Liver (tissue), 9 donors: ENCODE measurements around the gene GNG12. TPM values are rescaled to one million over a fixed set of nuclear protein-coding genes. Genes with fewer than 3 reads are reported as not detected.

ENCODE experiments used
- DNase-seq: peaks from one replicate; pipeline ENCODE4 v3.0.0-alpha.2; 2017; ENCODE audit warnings: low spot score
- H3K27ac ChIP-seq, 2 donors: one replicate each; pipeline ENCODE4 v1.7.0; 2013; ENCODE audit warnings: inconsistent platforms in 2 of 2, low read length in 2 of 2, control low read depth in 1 of 2, low read depth in 1 of 2, mild to moderate bottlenecking in 1 of 2
- H3K27me3 ChIP-seq, 4 donors: one replicate each; pipeline versions ENCODE4 v1.6.1 to v1.7.0; 2013; ENCODE audit warnings: low read length in 3 of 4, inconsistent platforms in 1 of 4, mild to moderate bottlenecking in 1 of 4, moderate library complexity in 1 of 4; ENCODE audit not compliant: control insufficient read depth in 4 of 4, insufficient read depth in 4 of 4
- H3K36me3 ChIP-seq, 4 donors: one replicate each; pipeline versions ENCODE4 v1.6.1 to v1.7.0; 2013; ENCODE audit warnings: low read length in 3 of 4, mild to moderate bottlenecking in 3 of 4, low read depth in 1 of 4, moderate library complexity in 1 of 4; ENCODE audit not compliant: control insufficient read depth in 4 of 4, insufficient read depth in 3 of 4
- H3K4me1 ChIP-seq, 4 donors: one replicate each; pipeline versions ENCODE4 v1.6.1 to v1.7.0; 2013; ENCODE audit warnings: low read length in 3 of 4, mild to moderate bottlenecking in 3 of 4, moderate library complexity in 1 of 4; ENCODE audit not compliant: control insufficient read depth in 4 of 4, insufficient read depth in 4 of 4
- H3K4me3 ChIP-seq, 3 donors: one replicate each; pipeline versions ENCODE4 v1.6.1 to v1.7.0; 2013; ENCODE audit warnings: low read length in 3 of 3, control low read depth in 1 of 3, low read depth in 1 of 3, mild to moderate bottlenecking in 1 of 3
- H3K9ac ChIP-seq, 2 donors: one replicate each; pipeline ENCODE4 v1.7.0; 2013; ENCODE audit warnings: low read length in 2 of 2, mild to moderate bottlenecking in 2 of 2, moderate library complexity in 2 of 2, control low read depth in 1 of 2, low read depth in 1 of 2
- H3K9me3 ChIP-seq, 4 donors: one replicate each; pipeline versions ENCODE4 v1.6.1 to v1.7.0; 2013; ENCODE audit warnings: low read length in 3 of 4; ENCODE audit not compliant: control insufficient read depth in 4 of 4
- EGR1 ChIP-seq, 2 donors: IDR thresholded peaks; 2 replicates each; pipeline ENCODE4 v1.6.1; 2016 to 2018; ENCODE audit warnings: antibody characterized with exemption in 2 of 2, low read depth in 2 of 2
- FOXA2 ChIP-seq: IDR thresholded peaks from 2 replicates; pipeline ENCODE4 v1.6.1; 2016; ENCODE audit warnings: antibody characterized with exemption
- HNF4A ChIP-seq, 2 donors: conservative IDR thresholded peaks; 2 replicates each; pipeline ENCODE4 v1.6.1; 2016; ENCODE audit warnings: antibody characterized with exemption in 2 of 2, mild to moderate bottlenecking in 2 of 2
- HNF4G ChIP-seq: IDR thresholded peaks from 2 replicates; pipeline ENCODE4 v1.6.1; 2016; ENCODE audit warnings: antibody characterized with exemption
- RAD21 ChIP-seq, 2 donors: IDR thresholded peaks; 2 replicates each; pipeline ENCODE4 v1.6.1; 2016; ENCODE audit warnings: antibody characterized with exemption in 2 of 2, mild to moderate bottlenecking in 2 of 2
- YY1 ChIP-seq: IDR thresholded peaks from 2 replicates; pipeline ENCODE4 v1.6.1; 2016; ENCODE audit warnings: antibody characterized with exemption, mild to moderate bottlenecking
- WGBS: extraction: QIAGEN DNeasy Blood & Tissue Kit; methylation state at CpG from one replicate; pipeline ENCODE4 v1.1.7; 2013; 5-methylcytosine and 5-hydroxymethylcytosine counted together
- polyA plus RNA-seq, 2 donors: library from polyadenylated mRNA; stranded (reverse) in 1 of 2; unstranded in 1 of 2; fragments of 200-250 nt in 1 of 2; fragments of >200 nt in 1 of 2; fragmentation: Nextera tagmentation in 1 of 2; extraction: Ambion mirVana in 1 of 2; gene quantifications; one replicate each; pipeline versions ENCODE4 v1.2.1 to v1.2.3, GENCODE V29; 2013 to 2015
- total RNA-seq, 2 donors: library from RNA; depleted of rRNA; stranded (reverse); fragments of >200 nt; gene quantifications; one replicate each; pipeline ENCODE4 v1.2.3, GENCODE V29; 2014
- TF ChIP-seq, protein P1 (sequence below): IDR thresholded peaks from 2 replicates; pipeline ENCODE4 v1.6.1; 2016; ENCODE audit warnings: antibody characterized with exemption
- donor health status: healthy.
- donor health status: healthy.
- donor health status: healthy.
- donor health status: healthy.
- donor health status: healthy.

The GNG12 gene
- total and polyA plus RNA-seq, 4 donors = 15.4 to 26.1 (median 19.7) TPM

DNA sequence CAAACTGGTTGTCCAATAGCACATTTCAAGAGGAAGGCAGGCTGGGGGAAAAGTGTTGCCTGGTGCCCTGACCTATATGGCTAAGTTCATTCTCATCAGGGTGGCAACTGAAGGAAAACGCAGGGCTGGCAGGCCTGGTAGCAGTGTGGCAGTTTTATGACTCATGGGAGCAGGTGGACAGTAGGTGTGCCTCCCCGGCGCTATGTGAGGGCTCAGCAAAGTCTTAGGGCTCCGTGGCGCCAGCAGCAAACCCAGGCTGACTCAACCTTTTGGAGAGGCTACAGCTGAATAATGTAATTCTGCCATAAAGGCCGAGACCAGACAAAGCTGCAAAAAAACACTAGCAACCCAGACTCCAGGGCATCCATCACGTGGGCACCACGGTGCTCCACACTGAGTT is 124.7 kb downstream of the GNG12 start:
- H3K36me3 ChIP-seq = peaks cover 0 to 14% (median 6%) of the 10 kb centered on the region in 4 donors
- DNase-seq = no peak
- H3K9me3 ChIP-seq = no peaks in the 10 kb centered on the region
- H3K4me3 ChIP-seq = no peak overlapping the region
- H3K27ac ChIP-seq = no peak overlapping the region
- H3K4me1 ChIP-seq = peaks cover 0 to 4% (median 0%) of the 10 kb centered on the region in 4 donors
- WGBS = 94% methylated on average over 8 of the region's 8 CpGs
- TF ChIP-seq HNF4A (conservative IDR thresholded peaks at IDR 0.05) = no peak
- TF ChIP-seq, protein P1, sequence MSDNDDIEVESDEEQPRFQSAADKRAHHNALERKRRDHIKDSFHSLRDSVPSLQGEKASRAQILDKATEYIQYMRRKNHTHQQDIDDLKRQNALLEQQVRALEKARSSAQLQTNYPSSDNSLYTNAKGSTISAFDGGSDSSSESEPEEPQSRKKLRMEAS = no peak
- no peak for TF ChIP-seq EGR1 (IDR thresholded peaks at IDR 0.05; ENCODE audit: low read depth in 2 of 2)
- TF ChIP-seq RAD21 (IDR thresholded peaks at IDR 0.05) = no peak
- no peak for TF ChIP-seq FOXA2
- H3K9ac ChIP-seq = no peak overlapping the region
- H3K27me3 ChIP-seq = no peaks in the 10 kb centered on the region

DNA sequence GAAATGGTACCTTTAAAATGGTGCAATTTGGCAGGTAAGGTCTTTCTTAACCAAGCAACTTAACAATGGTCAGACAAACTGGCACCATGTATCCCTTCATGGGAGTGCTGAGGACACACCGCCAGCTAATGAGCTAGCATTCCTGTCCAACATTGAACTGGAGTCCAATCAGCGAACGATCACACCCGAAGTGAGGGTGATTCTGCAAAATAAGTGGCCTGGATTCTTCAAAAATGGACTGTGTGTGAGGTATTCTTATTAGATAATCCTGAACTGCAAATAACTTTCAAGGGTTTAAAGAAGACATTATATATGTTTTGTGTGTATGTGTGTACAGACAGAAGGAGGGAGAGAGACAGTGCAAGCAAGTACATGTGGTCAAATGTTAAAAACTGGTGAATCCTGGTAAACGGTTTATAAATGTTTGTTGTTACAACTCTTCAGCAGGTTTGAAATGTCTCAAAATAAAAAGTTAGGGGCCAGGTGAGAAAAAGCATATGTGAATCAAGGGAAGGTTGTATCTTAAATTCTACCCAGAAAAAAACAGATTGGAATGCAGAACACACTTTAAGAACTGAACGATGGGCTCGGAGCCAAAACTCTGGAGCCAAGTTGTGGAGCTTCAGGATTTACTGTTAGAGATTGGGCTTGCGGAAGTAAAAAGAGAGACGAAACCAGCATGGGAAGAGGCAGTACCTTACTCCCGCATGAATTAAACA is 127.4 kb downstream of the GNG12 start:
- Histone ChIP-seq H3K27me3 (no peaks in the 10 kb centered on the region), H3K27ac (no peak overlapping the region), H3K9ac (no peak overlapping the region), H3K9me3 (no peaks in the 10 kb centered on the region), H3K36me3 (peaks cover 0 to 14% (median 6%) of the 10 kb centered on the region in 4 donors), H3K4me3 (no peak overlapping the region), H3K4me1 (no peaks in the 10 kb centered on the region)
- WGBS = 86% methylated on average over 10 of the region's 10 CpGs
- no peak for TF ChIP-seq RAD21 (IDR thresholded peaks at IDR 0.05)
- DNase-seq = no peak

DNA sequence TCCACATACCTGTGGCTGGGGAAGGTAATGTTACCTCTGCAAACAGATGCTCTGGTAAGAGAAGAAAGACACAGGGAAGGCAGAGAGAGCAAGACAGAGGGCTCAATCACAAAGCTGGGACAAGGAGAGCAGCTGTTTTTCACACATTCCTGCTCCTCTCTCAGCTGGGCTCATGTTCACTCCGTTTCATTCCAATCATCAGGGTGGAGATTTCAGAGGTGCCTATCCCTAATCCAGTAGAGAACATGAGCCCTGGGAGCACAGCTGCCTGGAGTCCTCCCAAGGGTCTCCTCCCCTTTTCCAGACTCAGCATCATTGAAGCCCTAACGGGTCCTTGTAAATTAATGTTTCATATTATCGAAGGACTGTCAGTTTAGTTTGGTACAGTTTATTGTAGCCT is 128.9 kb downstream of the GNG12 start:
- no peak for DNase-seq
- H3K9ac ChIP-seq = no peak overlapping the region
- no peak for TF ChIP-seq HNF4G
- TF ChIP-seq YY1 = no peak
- 94% methylated on average over 3 of the region's 3 CpGs for WGBS
- H3K4me1 ChIP-seq = no peaks in the 10 kb centered on the region
- no peak overlapping the region for H3K27ac ChIP-seq
- H3K4me3 ChIP-seq = no peak overlapping the region
- H3K36me3 ChIP-seq = peaks cover 0 to 14% (median 6%) of the 10 kb centered on the region in 4 donors
- H3K27me3 ChIP-seq = no peaks in the 10 kb centered on the region
- no peaks in the 10 kb centered on the region for H3K9me3 ChIP-seq

DNA sequence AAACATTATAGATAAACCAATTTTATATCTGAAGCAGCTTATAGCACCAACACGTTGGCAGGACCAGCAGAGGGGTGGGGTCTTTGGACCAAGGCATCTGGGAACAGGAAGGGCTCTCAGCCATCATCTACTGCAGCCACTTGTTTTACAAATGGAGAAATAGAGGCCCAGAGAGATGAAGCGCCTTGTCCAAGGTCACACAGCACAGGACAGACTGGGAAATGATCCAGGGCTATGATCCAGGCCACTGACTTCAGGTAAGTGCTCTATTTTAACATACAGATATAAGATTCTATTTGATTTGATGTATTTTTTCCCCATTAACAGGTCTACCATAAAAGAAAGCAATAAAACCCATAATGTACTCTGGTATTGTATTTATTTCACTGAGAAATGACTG is 131.4 kb downstream of the GNG12 start:
- peaks cover 0 to 14% (median 6%) of the 10 kb centered on the region in 4 donors for H3K36me3 ChIP-seq
- DNase-seq = no peak
- no peaks in the 10 kb centered on the region for H3K27me3 ChIP-seq
- H3K4me1 ChIP-seq = no peaks in the 10 kb centered on the region
- 88% methylated on average over 2 of the region's 2 CpGs for WGBS
- H3K9me3 ChIP-seq = no peaks in the 10 kb centered on the region
- no peak for TF ChIP-seq FOXA2
- H3K27ac ChIP-seq = no peak overlapping the region
- H3K9ac ChIP-seq = no peak overlapping the region
- H3K4me3 ChIP-seq = no peak overlapping the region
